Measurements from ENCODE around the gene LRRC3.

Gene LRRC3

GRCh38 chr21:44419679-44420078 lies 35.6 kb upstream of the LRRC3 start:
- Mint-ChIP-seq H3K4me1 (ENCODE audit: low read depth) (no peaks in the 10 kb centered on the region), H3K9me3 (ENCODE audit: low read depth) (no peaks in the 10 kb centered on the region), H3K36me3 (no peaks in the 10 kb centered on the region), H3K4me3 (no peak overlapping the region), H3K27me3 (no peaks in the 10 kb centered on the region), H3K27ac (no peak overlapping the region)

- H3K27ac Mint-ChIP-seq, result no peak overlapping the region
- no peaks in the 10 kb centered on the region for H3K27me3 Mint-ChIP-seq
These were observed 34.7 kb upstream of the LRRC3 start for GRCh38 chr21:44420416-44421205.

GRCh38 chr21:44421901-44422840 lies 33.1 kb upstream of the LRRC3 start:
- H3K27me3 Mint-ChIP-seq, result no peaks in the 10 kb centered on the region
- H3K4me1 Mint-ChIP-seq (ENCODE audit: low read depth), result no peaks in the 10 kb centered on the region
- no peak overlapping the region for H3K4me3 Mint-ChIP-seq
- no peaks in the 10 kb centered on the region for H3K36me3 Mint-ChIP-seq
- H3K9me3 Mint-ChIP-seq (ENCODE audit: low read depth), result no peaks in the 10 kb centered on the region
- no peak overlapping the region for H3K27ac Mint-ChIP-seq

More at GRCh38 chr21:44420416-44421205, 34.7 kb upstream of the LRRC3 start:
- no peak overlapping the region for H3K4me3 Mint-ChIP-seq
- no peaks in the 10 kb centered on the region for H3K4me1 Mint-ChIP-seq (ENCODE audit: low read depth)
- H3K36me3 Mint-ChIP-seq, result no peaks in the 10 kb centered on the region
- H3K9me3 Mint-ChIP-seq (ENCODE audit: low read depth), result no peaks in the 10 kb centered on the region

GRCh38 chr21:44423312-44423821 lies 31.9 kb upstream of the LRRC3 start:
- Mint-ChIP-seq H3K4me1 (ENCODE audit: low read depth) (no peaks in the 10 kb centered on the region), H3K27me3 (no peaks in the 10 kb centered on the region), H3K9me3 (ENCODE audit: low read depth) (no peaks in the 10 kb centered on the region), H3K27ac (no peak overlapping the region), H3K4me3 (no peak overlapping the region), H3K36me3 (no peaks in the 10 kb centered on the region)

- H3K27me3 Mint-ChIP-seq, result no peaks in the 10 kb centered on the region
- no peak overlapping the region for H3K4me3 Mint-ChIP-seq
- H3K4me1 Mint-ChIP-seq (ENCODE audit: low read depth), result no peaks in the 10 kb centered on the region
- no peak overlapping the region for H3K27ac Mint-ChIP-seq
- no peaks in the 10 kb centered on the region for H3K9me3 Mint-ChIP-seq (ENCODE audit: low read depth)
- no peaks in the 10 kb centered on the region for H3K36me3 Mint-ChIP-seq
These were observed 31.2 kb upstream of the LRRC3 start for GRCh38 chr21:44423941-44424607.

- no peaks in the 10 kb centered on the region for H3K36me3 Mint-ChIP-seq
- H3K4me1 Mint-ChIP-seq (ENCODE audit: low read depth), result no peaks in the 10 kb centered on the region
- no peak overlapping the region for H3K27ac Mint-ChIP-seq
- H3K4me3 Mint-ChIP-seq, result no peak overlapping the region
- no peaks in the 10 kb centered on the region for H3K27me3 Mint-ChIP-seq
- peaks cover 2% of the 10 kb centered on the region for H3K9me3 Mint-ChIP-seq (ENCODE audit: low read depth)
These were observed 30.6 kb upstream of the LRRC3 start for GRCh38 chr21:44424608-44425306.

GRCh38 chr21:44425307-44425894 lies 29.9 kb upstream of the LRRC3 start:
- Mint-ChIP-seq H3K4me3 (no peak overlapping the region), H3K27ac (no peak overlapping the region), H3K4me1 (ENCODE audit: low read depth) (no peaks in the 10 kb centered on the region), H3K36me3 (no peaks in the 10 kb centered on the region), H3K9me3 (ENCODE audit: low read depth) (peaks cover 6% of the 10 kb centered on the region), H3K27me3 (no peaks in the 10 kb centered on the region)

- no peak overlapping the region for H3K27ac Mint-ChIP-seq
- no peaks in the 10 kb centered on the region for H3K4me1 Mint-ChIP-seq (ENCODE audit: low read depth)
These were observed 29.2 kb upstream of the LRRC3 start for GRCh38 chr21:44425895-44426662.

GRCh38 chr21:44426663-44427191 lies 28.6 kb upstream of the LRRC3 start:
- Mint-ChIP-seq H3K4me1 (ENCODE audit: low read depth) (no peaks in the 10 kb centered on the region), H3K9me3 (ENCODE audit: low read depth) (peaks cover 14% of the 10 kb centered on the region), H3K36me3 (peaks cover under 1% of the 10 kb centered on the region), H3K27ac (no peak overlapping the region), H3K4me3 (no peak overlapping the region), H3K27me3 (no peaks in the 10 kb centered on the region)

More at GRCh38 chr21:44425895-44426662, 29.2 kb upstream of the LRRC3 start:
- Mint-ChIP-seq H3K36me3 (no peaks in the 10 kb centered on the region), H3K27me3 (no peaks in the 10 kb centered on the region), H3K4me3 (no peak overlapping the region), H3K9me3 (ENCODE audit: low read depth) (peaks cover 9% of the 10 kb centered on the region)

- H3K27me3 Mint-ChIP-seq, result no peaks in the 10 kb centered on the region
- H3K4me3 Mint-ChIP-seq, result no peak overlapping the region
- peaks cover 16% of the 10 kb centered on the region for H3K9me3 Mint-ChIP-seq (ENCODE audit: low read depth)
- H3K4me1 Mint-ChIP-seq (ENCODE audit: low read depth), result no peaks in the 10 kb centered on the region
- H3K27ac Mint-ChIP-seq, result no peak overlapping the region
- peaks cover 2% of the 10 kb centered on the region for H3K36me3 Mint-ChIP-seq
These were observed 27.8 kb upstream of the LRRC3 start for GRCh38 chr21:44427241-44428120.

GRCh38 chr21:44428281-44428960 lies 26.9 kb upstream of the LRRC3 start:
- Mint-ChIP-seq H3K9me3 (ENCODE audit: low read depth) (peaks cover 16% of the 10 kb centered on the region), H3K27me3 (no peaks in the 10 kb centered on the region), H3K4me3 (no peak overlapping the region), H3K36me3 (peaks cover 2% of the 10 kb centered on the region), H3K27ac (no peak overlapping the region), H3K4me1 (ENCODE audit: low read depth) (no peaks in the 10 kb centered on the region)

- no peaks in the 10 kb centered on the region for H3K27me3 Mint-ChIP-seq
- no peaks in the 10 kb centered on the region for H3K4me1 Mint-ChIP-seq (ENCODE audit: low read depth)
- no peak overlapping the region for H3K27ac Mint-ChIP-seq
- H3K4me3 Mint-ChIP-seq, result no peak overlapping the region
- H3K36me3 Mint-ChIP-seq, result peaks cover 2% of the 10 kb centered on the region
- peaks cover 16% of the 10 kb centered on the region for H3K9me3 Mint-ChIP-seq (ENCODE audit: low read depth)
These were observed 25.4 kb upstream of the LRRC3 start for GRCh38 chr21:44429894-44430293.

Data from activated naive CD8-positive, alpha-beta T cell (primary cell).